HG03460 (cell line): ENCODE results near the gene LGR5.
A peak's percentile ranks its signal among the peaks of the same experiment; 100 is the strongest.

Experiments
- ATAC-seq: cut with Tn5 transposase; IDR thresholded peaks from one replicate; pipeline ENCODE4 v1.9.1; 2021; ENCODE audit not compliant: unreplicated experiment

Gene LGR5, protein sequence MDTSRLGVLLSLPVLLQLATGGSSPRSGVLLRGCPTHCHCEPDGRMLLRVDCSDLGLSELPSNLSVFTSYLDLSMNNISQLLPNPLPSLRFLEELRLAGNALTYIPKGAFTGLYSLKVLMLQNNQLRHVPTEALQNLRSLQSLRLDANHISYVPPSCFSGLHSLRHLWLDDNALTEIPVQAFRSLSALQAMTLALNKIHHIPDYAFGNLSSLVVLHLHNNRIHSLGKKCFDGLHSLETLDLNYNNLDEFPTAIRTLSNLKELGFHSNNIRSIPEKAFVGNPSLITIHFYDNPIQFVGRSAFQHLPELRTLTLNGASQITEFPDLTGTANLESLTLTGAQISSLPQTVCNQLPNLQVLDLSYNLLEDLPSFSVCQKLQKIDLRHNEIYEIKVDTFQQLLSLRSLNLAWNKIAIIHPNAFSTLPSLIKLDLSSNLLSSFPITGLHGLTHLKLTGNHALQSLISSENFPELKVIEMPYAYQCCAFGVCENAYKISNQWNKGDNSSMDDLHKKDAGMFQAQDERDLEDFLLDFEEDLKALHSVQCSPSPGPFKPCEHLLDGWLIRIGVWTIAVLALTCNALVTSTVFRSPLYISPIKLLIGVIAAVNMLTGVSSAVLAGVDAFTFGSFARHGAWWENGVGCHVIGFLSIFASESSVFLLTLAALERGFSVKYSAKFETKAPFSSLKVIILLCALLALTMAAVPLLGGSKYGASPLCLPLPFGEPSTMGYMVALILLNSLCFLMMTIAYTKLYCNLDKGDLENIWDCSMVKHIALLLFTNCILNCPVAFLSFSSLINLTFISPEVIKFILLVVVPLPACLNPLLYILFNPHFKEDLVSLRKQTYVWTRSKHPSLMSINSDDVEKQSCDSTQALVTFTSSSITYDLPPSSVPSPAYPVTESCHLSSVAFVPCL

DNA sequence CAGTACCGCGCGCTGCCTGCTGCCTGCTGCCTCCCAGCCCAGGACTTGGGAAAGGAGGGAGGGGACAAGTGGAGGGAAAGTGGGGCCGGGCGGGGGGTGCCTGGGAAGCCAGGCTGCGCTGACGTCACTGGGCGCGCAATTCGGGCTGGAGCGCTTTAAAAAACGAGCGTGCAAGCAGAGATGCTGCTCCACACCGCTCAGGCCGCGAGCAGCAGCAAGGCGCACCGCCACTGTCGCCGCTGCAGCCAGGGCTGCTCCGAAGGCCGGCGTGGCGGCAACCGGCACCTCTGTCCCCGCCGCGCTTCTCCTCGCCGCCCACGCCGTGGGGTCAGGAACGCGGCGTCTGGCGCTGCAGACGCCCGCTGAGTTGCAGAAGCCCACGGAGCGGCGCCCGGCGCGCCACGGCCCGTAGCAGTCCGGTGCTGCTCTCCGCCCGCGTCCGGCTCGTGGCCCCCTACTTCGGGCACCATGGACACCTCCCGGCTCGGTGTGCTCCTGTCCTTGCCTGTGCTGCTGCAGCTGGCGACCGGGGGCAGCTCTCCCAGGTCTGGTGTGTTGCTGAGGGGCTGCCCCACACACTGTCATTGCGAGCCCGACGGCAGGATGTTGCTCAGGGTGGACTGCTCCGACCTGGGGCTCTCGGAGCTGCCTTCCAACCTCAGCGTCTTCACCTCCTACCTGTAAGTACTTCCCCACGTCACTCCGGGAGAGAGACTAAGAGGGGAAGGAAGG, at the start of gene LGR5:
Gene LGR5 (plus strand): TSS at position 186 of the 732 bp plus-strand sequence. CDS start 283 bp downstream, at position 469.
- ATAC-seq, result no peak

- peak; percentile 94 for ATAC-seq
Measured at GRCh38 chr12:71392521-71393145, 47.0 kb upstream of the LGR5 start.

DNA sequence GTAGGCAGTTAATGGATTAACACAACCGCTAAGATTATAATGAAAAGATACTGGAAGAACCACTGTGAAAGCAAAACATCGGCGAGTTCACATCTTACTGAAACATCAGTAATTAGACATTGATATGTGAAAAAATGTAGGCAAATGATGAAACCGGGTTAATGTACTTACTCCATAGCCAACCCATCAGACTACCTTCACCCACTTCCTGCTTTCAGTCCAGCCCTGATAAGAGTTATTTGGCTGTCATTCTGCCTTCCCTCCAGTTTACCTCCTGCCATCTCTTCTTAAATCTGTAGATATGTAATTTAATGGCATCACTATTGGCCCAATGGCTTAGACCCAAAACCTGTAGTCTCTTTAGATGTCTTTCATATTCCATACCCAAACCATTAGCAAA, 46.0 kb upstream of the LGR5 start:
- no peak for ATAC-seq

- no peak for ATAC-seq
Measured at GRCh38 chr12:71397433-71397954, 42.1 kb upstream of the LGR5 start.

- no peak for ATAC-seq
Measured at GRCh38 chr12:71399197-71399596, 40.4 kb upstream of the LGR5 start.

DNA sequence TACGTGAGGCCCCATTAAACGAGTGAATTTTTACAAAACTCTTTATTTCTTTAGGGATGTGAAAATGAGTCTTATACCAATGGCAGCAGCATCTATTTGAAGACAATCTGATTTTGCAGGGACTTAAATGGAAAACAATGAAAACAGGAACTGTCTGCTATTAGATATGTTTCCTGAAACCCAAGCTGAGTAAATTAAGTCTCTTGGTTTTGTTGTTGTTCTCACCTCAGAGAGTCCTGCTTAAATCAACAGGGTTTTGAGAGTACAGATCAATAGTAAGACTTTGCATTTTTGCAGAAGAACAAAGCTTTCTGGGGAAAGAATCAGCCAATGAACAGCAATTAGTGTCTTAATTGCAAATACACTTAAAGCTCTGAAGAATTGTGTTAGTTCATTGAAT, 39.1 kb upstream of the LGR5 start:
- ATAC-seq, result no peak

GRCh38 chr12:71405884-71406283, 33.7 kb upstream of the LGR5 start:
- ATAC-seq, result no peak

- ATAC-seq, result no peak
Measured at GRCh38 chr12:71407732-71408131, 31.9 kb upstream of the LGR5 start.

GRCh38 chr12:71410844-71411243, 28.8 kb upstream of the LGR5 start:
- ATAC-seq, result no peak

GRCh38 chr12:71411635-71412034, 28.0 kb upstream of the LGR5 start:
- no peak for ATAC-seq

DNA sequence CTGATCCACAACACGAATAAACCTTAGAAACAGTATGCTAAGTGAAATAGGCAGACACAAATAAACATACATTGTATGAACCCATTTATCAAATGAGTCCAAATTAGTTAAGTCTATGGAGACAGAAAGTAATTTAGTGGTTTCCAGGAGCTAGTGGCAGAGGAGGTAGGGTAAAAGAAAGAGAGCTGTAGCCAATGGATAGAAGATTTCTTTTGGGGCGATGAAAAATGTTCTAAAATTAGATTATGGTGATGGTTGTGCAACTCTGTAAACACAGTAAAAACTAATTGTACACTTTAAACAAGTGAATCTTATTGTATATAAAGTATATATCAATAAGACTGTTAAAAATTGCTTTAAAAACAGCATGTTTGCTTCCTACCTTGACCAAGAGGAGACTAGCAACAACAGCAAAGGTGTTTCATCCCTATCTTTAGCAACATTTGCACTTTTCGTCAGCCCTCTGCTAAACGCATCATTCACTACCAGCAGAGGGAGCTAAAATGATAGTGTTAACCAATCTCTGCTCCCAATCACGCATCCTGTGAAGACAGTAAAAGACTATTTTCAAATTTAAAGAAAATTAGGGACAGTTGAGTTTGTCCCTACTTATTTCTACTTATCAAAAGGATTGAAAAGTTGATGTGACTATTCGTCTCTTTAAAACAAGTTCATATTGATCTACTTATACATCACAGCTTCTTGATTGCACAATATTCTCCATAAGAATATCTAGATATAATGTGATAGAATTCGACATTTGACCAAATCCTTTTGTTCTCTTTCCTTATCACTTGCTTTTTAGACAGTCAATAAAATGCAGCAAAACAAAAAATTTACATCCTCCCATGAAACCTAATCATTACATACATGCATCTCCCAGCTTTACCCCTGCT, 24.0 kb upstream of the LGR5 start:
- ATAC-seq, result peak; percentile 73

- ATAC-seq, result no peak
Measured at GRCh38 chr12:71417181-71417580, 22.4 kb upstream of the LGR5 start.

DNA sequence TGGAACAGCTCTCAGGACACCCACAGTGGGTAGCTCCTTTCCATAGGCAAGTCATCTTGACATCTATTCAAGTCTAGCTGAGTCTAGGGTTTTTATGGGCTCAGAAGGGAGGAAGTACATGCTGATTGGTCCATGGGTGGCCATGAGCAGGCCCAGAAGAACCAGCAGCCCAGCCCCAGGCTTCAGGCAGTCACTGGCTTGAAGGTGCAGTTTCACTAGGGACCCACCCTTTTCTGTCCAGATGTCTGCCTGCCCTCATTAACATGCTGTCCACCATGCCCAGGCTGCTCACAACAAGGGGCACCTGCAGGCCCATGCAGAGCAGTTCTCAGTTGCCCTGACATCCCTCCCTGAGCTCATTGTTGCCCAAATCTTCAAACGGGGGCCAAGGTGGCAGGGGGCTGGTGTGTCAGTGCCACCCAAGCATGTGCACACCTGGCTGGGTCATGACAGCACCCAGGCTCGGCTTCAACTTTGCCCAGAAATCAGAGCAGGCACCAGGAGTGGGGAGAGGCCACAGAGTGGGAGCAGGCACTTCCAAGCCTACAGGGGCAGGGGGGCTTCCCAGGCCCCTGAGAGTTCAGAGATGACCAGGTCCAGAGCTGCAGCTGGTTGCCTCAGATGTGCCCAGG, 18.7 kb upstream of the LGR5 start:
- no peak for ATAC-seq

- no peak for ATAC-seq
Measured at GRCh38 chr12:71425568-71426299, 13.9 kb upstream of the LGR5 start.

GRCh38 chr12:71426300-71427047, 13.1 kb upstream of the LGR5 start:
- ATAC-seq, result no peak

GRCh38 chr12:71430756-71431155, 8.8 kb upstream of the LGR5 start:
- no peak for ATAC-seq

- ATAC-seq, result no peak
Measured at GRCh38 chr12:71431991-71432390, 7.6 kb upstream of the LGR5 start.

GRCh38 chr12:71432936-71433335, 6.7 kb upstream of the LGR5 start:
- ATAC-seq, result no peak
